SHP77 treated with DMSO at 0.1 percent for 48 hours (cell line): ENCODE results near the gene NLGN4Y.

ENCODE experiments used
- DNase-seq: peaks from one replicate; lab custom pipeline; 2025; lab: John Stamatoyannopoulos, UW

The NLGN4Y gene

GRCh38 chrY:14644157-14644952, 120.0 kb downstream of the NLGN4Y start:
- no peak for DNase-seq

DNA sequence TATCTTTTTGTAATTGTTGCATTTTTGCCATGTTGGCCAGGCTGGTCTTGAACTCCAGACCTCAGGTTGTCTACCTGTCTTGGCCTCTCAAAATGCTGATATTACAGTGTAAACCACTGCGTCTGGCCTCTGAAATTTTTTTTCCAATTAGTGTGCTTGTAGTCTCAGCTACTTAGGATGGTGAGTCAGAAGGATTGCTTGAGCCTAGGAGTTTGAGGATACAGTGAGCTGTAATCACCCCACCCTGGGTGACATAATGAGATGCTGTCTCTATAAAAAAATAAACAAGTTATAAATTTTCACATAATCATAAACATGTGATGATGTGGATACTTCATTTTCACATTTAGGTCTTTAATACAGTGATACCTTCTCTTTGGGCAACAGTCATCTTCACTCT, 154.9 kb downstream of the NLGN4Y start:
- DNase-seq, result no peak

DNA sequence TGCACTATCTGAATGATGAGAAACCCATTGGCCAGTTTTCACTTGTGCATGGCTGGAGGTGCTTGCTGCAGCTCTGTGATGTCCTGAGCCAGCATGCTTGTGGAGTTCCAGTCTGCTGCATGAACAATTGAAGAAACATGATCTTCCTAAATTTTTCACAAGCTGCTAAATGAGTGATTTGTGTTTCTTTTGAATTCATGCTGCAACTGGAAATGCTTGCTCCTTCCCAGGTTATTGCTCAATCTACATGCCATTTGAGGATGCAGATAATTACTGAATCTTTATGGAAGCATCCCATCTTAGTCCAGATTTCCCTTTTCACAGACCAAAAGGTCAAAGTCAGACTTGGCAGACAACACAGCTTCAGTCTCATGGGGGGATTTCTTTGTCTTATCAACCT, 170.2 kb downstream of the NLGN4Y start:
- no peak for DNase-seq

GRCh38 chrY:14708158-14708557, 183.8 kb downstream of the NLGN4Y start:
- no peak for DNase-seq

GRCh38 chrY:14741596-14741995, 217.3 kb downstream of the NLGN4Y start:
- DNase-seq, result no peak

DNA sequence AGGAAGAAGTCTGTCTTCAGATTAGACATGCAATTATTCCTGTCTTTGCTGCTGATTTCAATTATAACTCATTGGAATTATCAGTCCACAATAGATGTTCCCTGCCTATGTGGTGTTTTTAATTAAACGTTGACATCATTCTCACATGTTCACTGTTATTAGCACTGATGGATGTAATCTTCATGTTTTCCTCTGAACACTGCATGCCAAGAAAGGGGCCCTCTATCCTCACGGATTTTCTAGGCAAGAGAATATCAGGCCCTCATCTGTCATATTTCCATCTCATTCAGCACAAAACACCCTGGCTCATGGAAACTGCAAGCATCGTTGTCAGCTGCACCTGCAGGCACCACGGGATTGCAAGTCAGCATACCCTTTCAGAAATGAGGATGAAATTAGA, 224.0 kb downstream of the NLGN4Y start:
- no peak for DNase-seq

- DNase-seq, result no peak
Observed at GRCh38 chrY:14755571-14755970, 231.2 kb downstream of the NLGN4Y start.

DNA sequence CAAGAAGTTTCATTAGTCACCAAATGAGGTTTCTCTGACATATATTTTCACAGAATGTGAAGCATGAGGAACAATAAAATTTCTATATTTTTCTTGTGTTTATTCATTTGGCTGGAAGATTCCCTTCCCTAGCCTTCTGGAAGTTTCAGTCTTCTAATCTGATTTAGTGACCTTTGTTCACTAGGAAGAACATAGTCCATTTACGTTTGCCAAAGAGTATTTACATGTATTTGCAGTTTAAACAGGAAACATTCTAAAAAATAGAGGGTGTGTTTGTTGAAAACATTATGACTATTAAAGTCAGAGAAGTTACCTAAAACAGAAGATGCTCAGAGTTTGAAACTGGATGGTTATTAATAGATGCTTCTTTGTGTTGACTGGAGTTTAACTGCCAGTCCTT, 238.6 kb downstream of the NLGN4Y start:
- DNase-seq, result no peak

GRCh38 chrY:14763600-14763999, 239.3 kb downstream of the NLGN4Y start:
- DNase-seq, result no peak

GRCh38 chrY:14778208-14778607, 253.9 kb downstream of the NLGN4Y start:
- DNase-seq, result no peak

- DNase-seq, result no peak
Observed at GRCh38 chrY:14793104-14793503, 268.8 kb downstream of the NLGN4Y start.

GRCh38 chrY:14793674-14794073, 269.3 kb downstream of the NLGN4Y start:
- no peak for DNase-seq

DNA sequence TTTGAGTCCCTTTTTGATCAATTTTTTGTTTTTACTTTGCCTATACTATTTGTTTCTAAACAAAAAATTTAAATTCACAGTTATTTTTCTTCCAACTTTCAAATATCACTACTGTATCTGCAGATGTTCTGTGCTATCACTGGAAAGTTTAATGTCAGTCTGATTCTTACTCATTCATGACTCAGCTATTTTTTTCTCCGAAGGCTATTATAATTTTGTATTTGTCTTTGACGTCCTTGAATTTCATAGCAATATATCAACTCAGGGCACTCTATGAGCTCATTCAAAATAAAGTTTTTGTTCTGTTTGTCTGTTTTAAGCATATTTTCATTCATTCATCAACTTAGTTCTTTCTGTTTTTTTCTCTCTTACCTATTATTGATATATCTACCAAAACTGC, 273.7 kb downstream of the NLGN4Y start:
- no peak for DNase-seq

DNA sequence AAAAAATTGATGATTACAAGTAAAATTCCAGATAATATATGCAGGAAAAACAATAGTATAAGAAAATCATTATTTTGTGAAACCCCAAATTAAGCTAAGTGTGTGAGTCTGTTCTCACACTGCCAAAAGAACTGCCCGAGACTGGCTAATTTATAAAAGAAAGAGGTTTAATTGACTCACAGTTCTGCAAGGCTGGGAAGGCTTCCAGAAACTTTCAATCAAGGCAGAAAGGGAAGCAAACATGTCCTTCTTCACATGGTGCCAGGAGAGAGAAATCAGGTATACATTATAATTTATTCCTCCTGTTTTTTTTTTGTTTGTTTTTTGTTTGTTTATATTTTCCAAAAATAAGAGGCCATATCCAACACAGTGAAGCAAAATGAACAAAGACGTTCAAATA, 276.8 kb downstream of the NLGN4Y start:
- no peak for DNase-seq

DNA sequence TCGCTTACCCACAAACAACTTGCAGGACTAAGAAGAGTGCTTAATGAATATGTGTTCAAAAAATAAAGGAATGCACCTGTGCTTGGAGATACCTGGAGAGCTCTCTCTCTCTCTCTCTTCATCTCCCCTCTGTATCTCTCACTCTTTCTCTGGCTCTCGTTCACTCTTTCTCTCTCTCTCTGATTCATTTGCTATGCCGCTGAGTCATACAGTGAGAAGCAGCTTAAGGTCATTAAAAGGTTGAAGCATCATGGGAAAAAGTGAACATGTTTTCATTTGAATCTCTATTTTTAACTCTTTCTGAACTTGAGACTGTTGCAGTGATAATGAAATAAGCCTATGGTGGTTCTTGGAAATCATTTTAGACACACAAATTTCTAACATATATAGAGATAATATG, 277.8 kb downstream of the NLGN4Y start:
- DNase-seq, result no peak

DNA sequence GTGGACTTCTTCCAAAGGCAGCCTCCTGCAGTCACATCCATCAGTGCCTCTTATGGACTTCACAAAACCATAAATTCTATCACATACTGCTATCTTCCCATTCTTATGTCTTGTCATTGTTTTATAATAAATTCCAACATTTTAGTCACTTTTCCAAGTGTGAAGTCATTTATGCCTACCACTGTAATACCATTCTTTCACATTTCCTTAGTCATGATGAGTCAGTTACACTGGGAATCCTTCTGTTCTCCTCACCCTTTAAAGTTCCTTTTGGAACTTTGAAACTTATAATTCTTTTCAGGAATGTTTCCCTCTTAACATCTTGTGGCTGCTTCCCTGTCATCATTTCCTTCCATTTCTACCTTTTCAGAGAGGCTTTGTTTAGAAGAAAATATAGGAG, 279.7 kb downstream of the NLGN4Y start:
- no peak for DNase-seq

GRCh38 chrY:14818452-14818851, 294.1 kb downstream of the NLGN4Y start:
- no peak for DNase-seq

DNA sequence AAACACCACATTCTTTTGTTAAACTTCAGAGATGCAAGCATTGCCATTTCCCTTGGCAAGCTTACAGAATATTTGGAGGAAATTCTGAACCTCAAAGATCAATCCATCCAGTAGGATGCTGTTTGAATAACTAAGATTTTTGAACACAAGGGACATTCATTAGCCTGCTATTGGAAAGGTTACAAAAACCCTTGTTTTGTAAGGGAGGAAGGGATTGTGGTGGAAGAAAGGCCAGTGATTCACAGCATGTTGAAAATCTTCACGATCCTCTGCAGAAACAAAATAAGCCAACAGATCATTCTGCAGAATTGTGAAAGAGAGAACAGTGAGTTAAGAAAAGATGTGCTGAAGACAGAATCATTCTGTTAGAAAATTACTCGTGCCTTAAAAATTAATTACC, 297.9 kb downstream of the NLGN4Y start:
- no peak for DNase-seq

DNA sequence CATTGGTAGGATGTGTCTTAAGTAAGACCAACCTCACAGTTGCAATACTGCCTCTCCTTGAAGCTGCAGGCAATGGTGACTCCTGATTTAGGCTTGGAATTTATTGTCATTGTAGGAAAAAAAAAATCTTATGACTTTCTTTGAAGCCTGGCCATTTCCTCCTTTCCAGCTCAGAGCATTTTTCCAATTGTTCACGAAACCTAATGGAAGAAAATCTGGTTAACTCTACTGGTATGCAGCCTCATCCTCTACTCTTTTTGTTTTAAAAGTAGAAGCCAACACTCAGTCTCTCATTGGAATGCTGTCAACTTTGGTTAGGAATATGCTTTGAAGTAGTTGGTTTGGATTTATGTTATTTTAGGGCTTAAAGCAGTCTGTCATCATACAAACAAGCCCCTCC, 298.6 kb downstream of the NLGN4Y start:
- DNase-seq, result no peak

GRCh38 chrY:14824583-14824982, 300.3 kb downstream of the NLGN4Y start:
- DNase-seq, result no peak

- DNase-seq, result no peak
Observed at GRCh38 chrY:14825728-14826127, 301.4 kb downstream of the NLGN4Y start.

DNA sequence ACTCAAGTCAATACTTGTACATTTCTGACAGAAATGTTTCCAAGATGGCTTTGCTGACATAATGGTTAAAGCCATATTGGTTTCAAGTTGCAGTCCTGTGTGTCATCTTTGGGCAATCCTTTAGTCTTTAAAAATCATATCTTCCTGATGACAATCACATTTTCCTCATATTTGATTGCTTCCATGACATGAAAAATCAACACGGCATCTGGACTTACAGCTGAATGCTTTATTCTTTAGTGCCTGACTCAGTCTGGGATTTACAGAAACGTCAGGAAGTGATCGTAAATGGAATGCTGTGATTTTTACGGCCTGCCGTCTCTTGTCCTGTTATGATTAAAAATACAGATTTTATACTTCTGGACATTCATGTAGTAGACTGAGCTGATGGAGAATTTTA, 304.2 kb downstream of the NLGN4Y start:
- DNase-seq, result no peak

- DNase-seq, result no peak
Observed at GRCh38 chrY:14829366-14829885, 305.1 kb downstream of the NLGN4Y start.
